GM21360 (cell line): ENCODE data around the gene IFNL4.
"Not testable (repeated sequence)": the region's sequence is repeated elsewhere in the genome, so short reads cannot be mapped to it uniquely, and the experiment has no call there.

Source experiments
- ATAC-seq: cut with Tn5 transposase; IDR thresholded peaks from one replicate; pipeline ENCODE4 v1.9.1; 2021; ENCODE audit warnings: mild to moderate bottlenecking, moderate library complexity; ENCODE audit not compliant: unreplicated experiment

IFNL4 gene

GRCh38 chr19:39261704-39262103 is 13.0 kb upstream of the IFNL4 start:
- ATAC-seq = no peak

- no peak for ATAC-seq
Measured at GRCh38 chr19:39257227-39257626, 8.6 kb upstream of the IFNL4 start.

- no peak for ATAC-seq
Measured at GRCh38 chr19:39254531-39255345, 6.1 kb upstream of the IFNL4 start.

GRCh38 chr19:39253374-39254149 is 4.9 kb upstream of the IFNL4 start:
- no peak for ATAC-seq

- no peak for ATAC-seq
Measured at GRCh38 chr19:39252458-39252857, 3.8 kb upstream of the IFNL4 start.

- no peak for ATAC-seq
Measured at GRCh38 chr19:39251846-39252245, 3.2 kb upstream of the IFNL4 start.

- ATAC-seq = no peak
Measured at GRCh38 chr19:39251081-39251480, 2.4 kb upstream of the IFNL4 start.

GRCh38 chr19:39247701-39248664 is 673 bp downstream of the IFNL4 start:
- no peak for ATAC-seq

- ATAC-seq = no peak
Measured at GRCh38 chr19:39246951-39247669, 1.5 kb downstream of the IFNL4 start.

GRCh38 chr19:39245166-39245565 is 3.5 kb downstream of the IFNL4 start:
- ATAC-seq = not testable (repeated sequence)

GRCh38 chr19:39244410-39245100 is 4.1 kb downstream of the IFNL4 start, which contains the start of gene IFNL3:
TSS of gene IFNL3 (minus strand) at chr19:39245006. CDS start at chr19:39244967, 39 bp downstream.
- not testable (repeated sequence) for ATAC-seq

GRCh38 chr19:39243741-39244140 is 4.9 kb downstream of the IFNL4 start:
- ATAC-seq = not testable (repeated sequence)

GRCh38 chr19:39240421-39240820 is 8.2 kb downstream of the IFNL4 start:
- no peak for ATAC-seq

- ATAC-seq = no peak
Measured at GRCh38 chr19:39238944-39239343, 9.7 kb downstream of the IFNL4 start.

GRCh38 chr19:39238209-39238608 is 10.4 kb downstream of the IFNL4 start:
- ATAC-seq = no peak

GRCh38 chr19:39237200-39238184 is 11.2 kb downstream of the IFNL4 start:
- no peak for ATAC-seq

- no peak for ATAC-seq
Measured at GRCh38 chr19:39236527-39236926, 12.1 kb downstream of the IFNL4 start.

- no peak for ATAC-seq
Measured at GRCh38 chr19:39232708-39233107, 15.9 kb downstream of the IFNL4 start.
